Thoracic aorta (tissue), 2 donors: Measurements from ENCODE around the gene SPACA4. TPM values are rescaled to one million over a fixed set of nuclear protein-coding genes. Genes with fewer than 3 reads are reported as not detected.

Experiments used
- total RNA-seq, 2 donors: library from RNA; depleted of rRNA; stranded (reverse); fragments of >200 nt; gene quantifications; one replicate each; pipeline versions ENCODE4 v1.1.0 to v1.2.3, GENCODE V29; 2016

The SPACA4 gene
- total RNA-seq, 2 donors from 2014 or later = not detected

Other genes starting within 250 kb of the SPACA4 start
- 10 to 100 TPM in 1 of 2 donors, 1 to 10 TPM in 1; 6.3 to 18.4 TPM for gene TMEM143, start 242.8 kb upstream of the SPACA4 start, total RNA-seq
- gene SYNGR4, start 242.4 kb upstream of the SPACA4 start, total RNA-seq = not detected
- 10 to 100 TPM; 65.6 to 79.9 TPM for gene KDELR1, start 215.2 kb upstream of the SPACA4 start, total RNA-seq
- gene GRIN2D, start 213.1 kb upstream of the SPACA4 start, total RNA-seq = under 1 TPM in 1 of 2 donors, not detected in 1; 0.68 TPM
- 10 to 100 TPM; 17.5 to 38.3 TPM for gene GRWD1, start 160.8 kb upstream of the SPACA4 start, total RNA-seq
- gene KCNJ14, start 151.2 kb upstream of the SPACA4 start, total RNA-seq = 1 to 10 TPM in 1 of 2 donors, under 1 TPM in 1; 0.27 to 1.2 TPM
- gene CYTH2, start 137.4 kb upstream of the SPACA4 start, total RNA-seq = 10 to 100 TPM; 50.6 to 79.4 TPM
- gene LMTK3, start 94.9 kb upstream of the SPACA4 start, total RNA-seq = 1 to 10 TPM in 1 of 2 donors, under 1 TPM in 1; 0.41 to 4.5 TPM
- gene SULT2B1, start 54.6 kb upstream of the SPACA4 start, total RNA-seq = not detected
- gene FAM83E, start 8.3 kb downstream of the SPACA4 start, total RNA-seq = 1 to 10 TPM in 1 of 2 donors, not detected in 1; 2.0 TPM
- 1,000 to 10,000 TPM; 1,120 to 1,389 TPM for gene RPL18, start 12.4 kb downstream of the SPACA4 start, total RNA-seq
- gene SPHK2, start 12.8 kb downstream of the SPACA4 start, total RNA-seq = 10 to 100 TPM; 16.2 to 49.0 TPM
- 10 to 100 TPM in 1 of 2 donors, 1 to 10 TPM in 1; 3.9 to 15.0 TPM for gene DBP, start 30.6 kb downstream of the SPACA4 start, total RNA-seq
- 1 to 10 TPM; 3.0 to 4.6 TPM for gene CA11, start 39.4 kb downstream of the SPACA4 start, total RNA-seq
- 1 to 10 TPM in 1 of 2 donors, under 1 TPM in 1; 0.54 to 2.8 TPM for gene NTN5, start 66.3 kb downstream of the SPACA4 start, total RNA-seq
- 1 to 10 TPM in 1 of 2 donors, not detected in 1; 2.3 TPM for gene FUT2, start 89.2 kb downstream of the SPACA4 start, total RNA-seq
- not detected for gene MAMSTR, start 113.0 kb downstream of the SPACA4 start, total RNA-seq
- gene RASIP1, start 133.9 kb downstream of the SPACA4 start, total RNA-seq = 10 to 100 TPM; 11.6 to 12.3 TPM
- gene IZUMO1, start 140.2 kb downstream of the SPACA4 start, total RNA-seq = not detected
- gene FUT1, start 145.9 kb downstream of the SPACA4 start, total RNA-seq = under 1 TPM; 0.27 to 0.99 TPM
- gene FGF21, start 148.8 kb downstream of the SPACA4 start, total RNA-seq = not detected
- gene BCAT2, start 204.3 kb downstream of the SPACA4 start, total RNA-seq = 10 to 100 TPM; 26.5 to 38.4 TPM
- gene HSD17B14, start 229.7 kb downstream of the SPACA4 start, total RNA-seq = 10 to 100 TPM; 10.2 to 16.8 TPM